Spleen (tissue), 11 donors: ENCODE results near the gene PPIL6. TPM values are rescaled to one million over a fixed set of nuclear protein-coding genes. Genes with fewer than 3 reads are reported as not detected.

Source experiments
- DNase-seq: peaks from one replicate; pipeline ENCODE4 v3.0.0-alpha.2; 2020
- H3K27ac ChIP-seq, 8 donors: fragments of 200-600 bp; sonication (generic) in 7 of 8; 1 replicate in 4 of 8; 2 replicates in 4 of 8; pipeline versions ENCODE4 v1.5.0 to v1.8.0; 2016 to 2021; ENCODE audit warnings: inconsistent platforms in 4 of 8, mild to moderate bottlenecking in 4 of 8, moderate library complexity in 1 of 8
- H3K27me3 ChIP-seq, 7 donors: fragments of 200-600 bp; sonication (generic) in 6 of 7; replicated peaks in 1 of 7; 1 replicate in 4 of 7; 2 replicates in 3 of 7; pipeline versions ENCODE4 v1.5.0 to v1.8.0; 2016 to 2021; ENCODE audit warnings: inconsistent platforms in 3 of 7, mild to moderate bottlenecking in 1 of 7
- H3K36me3 ChIP-seq, 6 donors: fragments of 200-600 bp; sonication (generic) in 5 of 6; 1 replicate in 4 of 6; 2 replicates in 2 of 6; pipeline versions ENCODE4 v1.5.0 to v1.8.0; 2016 to 2021; ENCODE audit warnings: inconsistent platforms in 2 of 6
- H3K4me1 ChIP-seq, 6 donors: fragments of 200-600 bp; sonication (generic) in 5 of 6; 1 replicate in 3 of 6; 2 replicates in 3 of 6; pipeline versions ENCODE4 v1.5.0 to v1.8.0; 2016 to 2021; ENCODE audit warnings: inconsistent platforms in 3 of 6
- H3K4me3 ChIP-seq, 8 donors: fragments of 200-600 bp; sonication (generic) in 7 of 8; 1 replicate in 4 of 8; 2 replicates in 4 of 8; pipeline versions ENCODE4 v1.5.0 to v1.8.0; 2016 to 2021; ENCODE audit warnings: inconsistent platforms in 4 of 8, mild to moderate bottlenecking in 4 of 8, moderate library complexity in 2 of 8
- H3K9me3 ChIP-seq, 8 donors: fragments of 200-600 bp; sonication (generic) in 7 of 8; 1 replicate in 4 of 8; 2 replicates in 4 of 8; pipeline versions ENCODE4 v1.5.0 to v1.8.0; 2016 to 2021; ENCODE audit warnings: inconsistent platforms in 4 of 8
- CTCF ChIP-seq, 11 experiments: fragments of 200-600 bp in 7 of 11; fragments of 450-650 bp in 4 of 11; sonication (generic) in 4 of 11; IDR thresholded peaks in 8 of 11; conservative IDR thresholded peaks in 3 of 11; 1 replicate in 7 of 11; 2 replicates in 4 of 11; pipeline versions ENCODE4 v1.4.0 to v1.8.0; 2016 to 2021; ENCODE audit warnings: antibody characterized with exemption in 11 of 11, inconsistent platforms in 4 of 11, mild to moderate bottlenecking in 1 of 11
- POLR2A ChIP-seq, 3 donors: fragments of 450-650 bp; IDR thresholded peaks; one replicate each; pipeline ENCODE4 v1.5.1; 2017; ENCODE audit warnings: antibody characterized with exemption in 3 of 3, mild to moderate bottlenecking in 1 of 3
- POLR2AphosphoS5 ChIP-seq, 3 donors: sonication (generic); formaldehyde crosslinking; IDR thresholded peaks; one replicate each; pipeline ENCODE4 v1.5.1; 2017; ENCODE audit warnings: antibody characterized with exemption in 3 of 3
- WGBS, 5 donors: extraction: QIAGEN DNeasy Blood & Tissue Kit in 3 of 5; methylation state at CpG; one replicate each; pipeline versions ENCODE4 v1.1.5 to v1.1.7; 2013 to 2018; 5-methylcytosine and 5-hydroxymethylcytosine counted together
- intact Hi-C: fragments of 100-400 bp; cut with DNase I; formaldehyde crosslinking; loops from one replicate; pipeline ENCODE4 v1.15.0; 2023; ENCODE audit warnings: low total_unique reads
- polyA plus RNA-seq, 3 donors: library from polyadenylated mRNA; stranded (reverse); fragments of 200-250 nt; gene quantifications; one replicate each; pipeline ENCODE4 v1.2.1, GENCODE V29; 2013
- total RNA-seq, 7 donors: library from RNA; depleted of rRNA in 3 of 7; stranded (reverse); fragments of >200 nt in 3 of 7; fragmentation: NEBNext Ultra II Directional in 4 of 7; extraction: Animal tissue kit (Norgen Biotek cat#: 25700) in 4 of 7; gene quantifications; one replicate each; pipeline versions ENCODE4 v1.1.0 to v1.2.1, GENCODE V29; 2016 to 2021
- donor health status: healthy with polysubstance abuse.
- donor health status: DM: no; HTN: no; CAD: no; lungs with moderate emphysema.
- donor health status: DM: no; HTN: no; CAD: no.
- donor health status: Bipolar disorder and iron deficiency.
- donor health status: healthy.
- donor health status: DM: no; HTN: no; CAD: no.
- donor health status: DM: yes; HTN: yes; CAD: no.

Gene PPIL6
- total and polyA plus RNA-seq, 10 donors: 0.13 to 4.8 (median 0.78) TPM

- Histone ChIP-seq H3K36me3 (peaks cover 0 to 34% (median 7%) of the 10 kb centered on the region in 6 donors), H3K4me1 (peaks cover 17 to 94% (median 71%) of the 10 kb centered on the region in 6 donors), H3K27ac (peak overlapping the region; percentile 87 to 100 (median 95)), H3K4me3 (peak overlapping the region; percentile 54 to 92 (median 76)), H3K27me3 (no peaks in the 10 kb centered on the region), H3K9me3 (peaks cover 0 to 3% (median 1%) of the 10 kb centered on the region in 8 donors)
- no peak for DNase-seq
- intact Hi-C loops: no loop called here
- WGBS, 5 donors: 15 to 25% (median 19%) methylated on average over 29 to 38 of the region's 38 CpGs
- TF ChIP-seq POLR2A (IDR thresholded peaks at IDR 0.05) (no peak), CTCF (IDR thresholded peaks at IDR 0.05 in 8 of 11, conservative IDR thresholded peaks at IDR 0.05 in 3 of 11) (peak in 2 of 11 experiments; percentile 2 to 7)
Measured at GRCh38 chr6:109456111-109456583, 15.7 kb upstream of the PPIL6 start.

- DNase-seq: peak; percentile 98
- peak within 1 kb of the TSS; percentile 87 to 100 (median 95) for H3K27ac ChIP-seq
- no peaks in the 10 kb centered on the region for H3K27me3 ChIP-seq
- TF ChIP-seq POLR2AphosphoS5 (IDR thresholded peaks at IDR 0.05) (peak; percentile 87 to 94 (median 92)), CTCF (IDR thresholded peaks at IDR 0.05 in 8 of 11, conservative IDR thresholded peaks at IDR 0.05 in 3 of 11) (peak in 8 of 11 experiments; percentile 40 to 71 (median 52)), POLR2A (IDR thresholded peaks at IDR 0.05) (peak in 2 of 3 donors; percentile 20 to 56)
- H3K36me3 ChIP-seq: peaks cover 0 to 34% (median 7%) of the 10 kb centered on the region in 6 donors
- intact Hi-C loops: no loop called here
- no peaks in the 10 kb centered on the region for H3K9me3 ChIP-seq
- 0 to 2% (median 1%) methylated on average over 12 to 70 of the region's 70 CpGs for WGBS, 5 donors
- H3K4me1 ChIP-seq: peaks cover 17 to 97% (median 73%) of the 10 kb centered on the region in 6 donors
- peak within 1 kb of the TSS; percentile 54 to 92 (median 76) for H3K4me3 ChIP-seq
Measured at GRCh38 chr6:109455437-109456110, 15.1 kb upstream of the PPIL6 start, which contains the start of gene MICAL1. Gene MICAL1 (minus strand): TSS chr6:109455772. CDS start chr6:109454196, 1,576 bp downstream.

GRCh38 chr6:109454496-109455436 lies 14.3 kb upstream of the PPIL6 start:
- H3K27ac ChIP-seq: peak overlapping the region; percentile 87 to 100 (median 95)
- H3K4me3 ChIP-seq: peak overlapping the region; percentile 54 to 92 (median 76)
- peaks cover 0 to 3% (median 0%) of the 10 kb centered on the region in 7 donors for H3K27me3 ChIP-seq
- peak; percentile 94 for DNase-seq
- peaks cover 0 to 43% (median 7%) of the 10 kb centered on the region in 6 donors for H3K36me3 ChIP-seq
- intact Hi-C loops: no loop called here
- peaks cover 23 to 97% (median 76%) of the 10 kb centered on the region in 6 donors for H3K4me1 ChIP-seq
- peak; percentile 56 to 96 (median 83) for TF ChIP-seq POLR2AphosphoS5 (IDR thresholded peaks at IDR 0.05)
- peak in 2 of 3 donors; percentile 28 to 39 for TF ChIP-seq POLR2A (IDR thresholded peaks at IDR 0.05)
- peak in 6 of 11 experiments; percentile 4 to 55 (median 32) for TF ChIP-seq CTCF (IDR thresholded peaks at IDR 0.05 in 8 of 11, conservative IDR thresholded peaks at IDR 0.05 in 3 of 11)
- H3K9me3 ChIP-seq: no peaks in the 10 kb centered on the region
- WGBS, 5 donors: 2 to 7% (median 5%) methylated on average over 38 to 48 of the region's 48 CpGs
